Ishikawa (cell line): ENCODE results near the gene FHIT.
A peak's percentile ranks its signal among the peaks of the same experiment; 100 is the strongest.

ENCODE experiments used
- CEBPB ChIP-seq: IDR thresholded peaks from 2 replicates; pipeline ENCODE4 v1.6.1; 2012
- CREB1 ChIP-seq: IDR thresholded peaks from 2 replicates; pipeline ENCODE4 v1.6.1; 2012; ENCODE audit warnings: low read depth
- EP300 ChIP-seq: IDR thresholded peaks from 2 replicates; pipeline ENCODE4 v1.6.1; 2012; ENCODE audit warnings: borderline replicate concordance
- FOXM1 ChIP-seq: IDR thresholded peaks from 2 replicates; pipeline ENCODE4 v1.6.1; 2012; ENCODE audit warnings: low read depth, borderline replicate concordance
- NFIC ChIP-seq: IDR thresholded peaks from 2 replicates; pipeline ENCODE4 v1.6.1; 2012
- RAD21 ChIP-seq: IDR thresholded peaks from 2 replicates; pipeline ENCODE4 v1.6.1; 2012; ENCODE audit warnings: low read depth
- TAF1 ChIP-seq: IDR thresholded peaks from 2 replicates; pipeline ENCODE4 v1.6.1; 2012; ENCODE audit warnings: low read depth, mild to moderate bottlenecking
- TCF12 ChIP-seq: IDR thresholded peaks from 2 replicates; pipeline ENCODE4 v1.6.1; 2012; ENCODE audit warnings: low read depth
- TEAD4 ChIP-seq: IDR thresholded peaks from 2 replicates; pipeline ENCODE4 v1.6.1; 2012
- YY1 ChIP-seq: IDR thresholded peaks from 2 replicates; pipeline ENCODE4 v1.6.1; 2012; ENCODE audit warnings: low read depth
- TF ChIP-seq, protein P1 (sequence below): IDR thresholded peaks from 2 replicates; pipeline ENCODE4 v1.6.1; 2012
- TF ChIP-seq, protein P2 (sequence below): IDR thresholded peaks from 2 replicates; pipeline ENCODE4 v1.6.1; 2012; ENCODE audit warnings: low read depth, mild to moderate bottlenecking

GRCh38 chr3:60887574-60887973 is 363.7 kb downstream of the FHIT start:
- TF ChIP-seq TEAD4 (peak; percentile 60), YY1 (no peak), TAF1 (no peak), EP300 (peak; percentile 30; the same call in 1 of the 2 replicates), RAD21 (no peak), NFIC (0 out of 2 replicates have a peak, but pooled peaks have one; percentile 13), CREB1 (no peak), CEBPB (no peak), FOXM1 (no peak), TCF12 (no peak)
- TF ChIP-seq, protein P1, sequence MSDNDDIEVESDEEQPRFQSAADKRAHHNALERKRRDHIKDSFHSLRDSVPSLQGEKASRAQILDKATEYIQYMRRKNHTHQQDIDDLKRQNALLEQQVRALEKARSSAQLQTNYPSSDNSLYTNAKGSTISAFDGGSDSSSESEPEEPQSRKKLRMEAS = no peak
- TF ChIP-seq, protein P2, sequence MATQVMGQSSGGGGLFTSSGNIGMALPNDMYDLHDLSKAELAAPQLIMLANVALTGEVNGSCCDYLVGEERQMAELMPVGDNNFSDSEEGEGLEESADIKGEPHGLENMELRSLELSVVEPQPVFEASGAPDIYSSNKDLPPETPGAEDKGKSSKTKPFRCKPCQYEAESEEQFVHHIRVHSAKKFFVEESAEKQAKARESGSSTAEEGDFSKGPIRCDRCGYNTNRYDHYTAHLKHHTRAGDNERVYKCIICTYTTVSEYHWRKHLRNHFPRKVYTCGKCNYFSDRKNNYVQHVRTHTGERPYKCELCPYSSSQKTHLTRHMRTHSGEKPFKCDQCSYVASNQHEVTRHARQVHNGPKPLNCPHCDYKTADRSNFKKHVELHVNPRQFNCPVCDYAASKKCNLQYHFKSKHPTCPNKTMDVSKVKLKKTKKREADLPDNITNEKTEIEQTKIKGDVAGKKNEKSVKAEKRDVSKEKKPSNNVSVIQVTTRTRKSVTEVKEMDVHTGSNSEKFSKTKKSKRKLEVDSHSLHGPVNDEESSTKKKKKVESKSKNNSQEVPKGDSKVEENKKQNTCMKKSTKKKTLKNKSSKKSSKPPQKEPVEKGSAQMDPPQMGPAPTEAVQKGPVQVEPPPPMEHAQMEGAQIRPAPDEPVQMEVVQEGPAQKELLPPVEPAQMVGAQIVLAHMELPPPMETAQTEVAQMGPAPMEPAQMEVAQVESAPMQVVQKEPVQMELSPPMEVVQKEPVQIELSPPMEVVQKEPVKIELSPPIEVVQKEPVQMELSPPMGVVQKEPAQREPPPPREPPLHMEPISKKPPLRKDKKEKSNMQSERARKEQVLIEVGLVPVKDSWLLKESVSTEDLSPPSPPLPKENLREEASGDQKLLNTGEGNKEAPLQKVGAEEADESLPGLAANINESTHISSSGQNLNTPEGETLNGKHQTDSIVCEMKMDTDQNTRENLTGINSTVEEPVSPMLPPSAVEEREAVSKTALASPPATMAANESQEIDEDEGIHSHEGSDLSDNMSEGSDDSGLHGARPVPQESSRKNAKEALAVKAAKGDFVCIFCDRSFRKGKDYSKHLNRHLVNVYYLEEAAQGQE = no peak
